Loucy (cell line): ENCODE data around the gene ADH1C.

ENCODE experiments used
- CTCF ChIP-seq: fragments of 200-600 bp; sonication (generic); conservative IDR thresholded peaks from 2 replicates; pipeline ENCODE4 v1.5.1; 2014; ENCODE audit warnings: mild to moderate bottlenecking, antibody characterized with exemption, low read length
- EZH2phosphoT487 ChIP-seq: fragments of 200-600 bp; IDR thresholded peaks from 2 replicates; pipeline ENCODE4 v1.6.1; 2018; ENCODE audit warnings: antibody characterized with exemption, mild to moderate bottlenecking, moderate library complexity, borderline replicate concordance

- TF ChIP-seq CTCF (no peak), EZH2phosphoT487 (no peak)
These were observed 42.4 kb upstream of the ADH1C start for GRCh38 chr4:99394896-99395295.
